Pulmonary artery endothelial cell (primary cell): ENCODE measurements around the gene CECR2. TPM values are rescaled to one million over a fixed set of nuclear protein-coding genes. Genes with fewer than 3 reads are reported as not detected.

Experiments used
- DNase-seq: peaks from one replicate; pipeline ENCODE4 v3.0.0-alpha.2; 2011; ENCODE audit warnings: low read depth, low spot score
- total RNA-seq: library from RNA; depleted of rRNA; stranded (reverse); fragments of >200 nt; gene quantifications from 2 replicates; pipeline ENCODE4 v1.2.3, GENCODE V29; 2014

The CECR2 gene
- total RNA-seq, 1 donor from 2014 or later: 1.8 TPM

GRCh38 chr22:17566776-17567175 lies 197.5 kb downstream of the CECR2 start:
- no peak for DNase-seq

- no peak for DNase-seq
Measured at GRCh38 chr22:17569971-17570511, 200.8 kb downstream of the CECR2 start.

- DNase-seq: no peak
Measured at GRCh38 chr22:17570851-17571631, 201.8 kb downstream of the CECR2 start.

GRCh38 chr22:17575151-17575550 lies 205.9 kb downstream of the CECR2 start:
- no peak for DNase-seq

- DNase-seq: no peak
Measured at GRCh38 chr22:17575681-17576080, 206.4 kb downstream of the CECR2 start.

- DNase-seq: no peak
Measured at GRCh38 chr22:17576470-17576869, 207.2 kb downstream of the CECR2 start.

- no peak for DNase-seq
Measured at GRCh38 chr22:17578136-17578754, 209.0 kb downstream of the CECR2 start.

GRCh38 chr22:17579535-17579981 lies 210.3 kb downstream of the CECR2 start:
- DNase-seq: no peak

- DNase-seq: no peak
Measured at GRCh38 chr22:17580441-17581031, 211.3 kb downstream of the CECR2 start.

GRCh38 chr22:17581056-17581455 lies 211.8 kb downstream of the CECR2 start:
- no peak for DNase-seq

GRCh38 chr22:17581631-17582030 lies 212.4 kb downstream of the CECR2 start:
- no peak for DNase-seq

GRCh38 chr22:17583151-17583550 lies 213.9 kb downstream of the CECR2 start:
- DNase-seq: no peak

- no peak for DNase-seq
Measured at GRCh38 chr22:17586831-17587440, 217.7 kb downstream of the CECR2 start.

- no peak for DNase-seq
Measured at GRCh38 chr22:17587629-17588028, 218.4 kb downstream of the CECR2 start.

GRCh38 chr22:17588606-17589005 lies 219.3 kb downstream of the CECR2 start:
- DNase-seq: no peak

- no peak for DNase-seq
Measured at GRCh38 chr22:17589810-17590375, 220.6 kb downstream of the CECR2 start.

- DNase-seq: no peak
Measured at GRCh38 chr22:17590586-17590985, 221.3 kb downstream of the CECR2 start.

- DNase-seq: no peak
Measured at GRCh38 chr22:17592201-17592600, 222.9 kb downstream of the CECR2 start.

GRCh38 chr22:17596226-17596625 lies 227.0 kb downstream of the CECR2 start:
- DNase-seq: no peak

GRCh38 chr22:17597217-17597616 lies 228.0 kb downstream of the CECR2 start:
- DNase-seq: no peak

- DNase-seq: no peak
Measured at GRCh38 chr22:17598318-17598717, 229.1 kb downstream of the CECR2 start.

GRCh38 chr22:17601031-17601430 lies 231.8 kb downstream of the CECR2 start:
- DNase-seq: no peak
